GM19468 (cell line): ENCODE measurements around the gene SPTB.

Experiments
- ATAC-seq: cut with Tn5 transposase; IDR thresholded peaks from one replicate; pipeline ENCODE4 v1.9.1; 2021; ENCODE audit warnings: mild to moderate bottlenecking, moderate library complexity, moderate number of reproducible peaks; ENCODE audit not compliant: unreplicated experiment; ENCODE audit errors: extremely low read depth

SPTB gene

DNA sequence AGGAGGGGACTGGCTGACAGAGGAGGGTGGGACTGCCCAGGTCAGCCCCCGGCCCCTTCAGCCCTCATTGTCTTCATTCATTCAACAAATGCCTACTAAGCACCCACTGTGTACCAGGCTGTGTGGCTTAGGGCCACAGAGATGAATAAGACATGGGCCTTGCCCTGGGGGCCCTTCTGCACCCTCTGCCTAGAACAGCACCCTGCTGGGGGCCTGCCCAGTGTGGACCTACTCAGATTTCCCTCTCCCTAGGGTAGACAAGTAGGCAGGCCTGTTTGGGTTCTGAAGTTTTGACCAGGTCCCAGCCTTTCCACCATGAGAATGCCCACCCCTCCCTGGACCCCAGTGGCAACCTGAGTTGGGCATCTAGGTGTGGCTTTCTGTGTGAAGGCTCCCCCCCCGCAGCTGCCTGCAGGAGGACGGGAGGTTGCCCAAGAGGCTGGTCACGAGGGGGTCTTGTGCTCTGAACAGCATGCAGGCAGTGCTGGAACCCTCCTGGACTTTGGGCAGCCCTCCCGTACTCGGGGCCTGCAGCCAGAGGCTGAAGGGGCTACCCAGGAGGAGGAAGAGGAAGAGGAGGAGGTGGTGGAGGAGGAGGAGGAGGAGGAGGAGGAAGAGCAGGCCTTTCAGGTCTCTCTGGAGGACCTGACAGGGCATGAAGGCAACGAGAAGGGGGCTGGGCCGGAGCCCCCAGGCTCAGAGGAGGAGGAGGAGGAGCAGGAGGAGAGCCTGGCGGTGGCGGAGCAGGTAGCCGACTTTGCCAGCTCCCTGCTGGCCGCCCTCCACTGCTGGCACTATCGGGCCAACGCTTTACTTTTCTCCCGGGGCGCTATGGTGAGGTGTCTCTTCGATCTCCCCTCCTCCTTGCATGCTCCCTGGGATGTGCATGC lies 142.1 kb downstream of the SPTB start:
- ATAC-seq: no peak

DNA sequence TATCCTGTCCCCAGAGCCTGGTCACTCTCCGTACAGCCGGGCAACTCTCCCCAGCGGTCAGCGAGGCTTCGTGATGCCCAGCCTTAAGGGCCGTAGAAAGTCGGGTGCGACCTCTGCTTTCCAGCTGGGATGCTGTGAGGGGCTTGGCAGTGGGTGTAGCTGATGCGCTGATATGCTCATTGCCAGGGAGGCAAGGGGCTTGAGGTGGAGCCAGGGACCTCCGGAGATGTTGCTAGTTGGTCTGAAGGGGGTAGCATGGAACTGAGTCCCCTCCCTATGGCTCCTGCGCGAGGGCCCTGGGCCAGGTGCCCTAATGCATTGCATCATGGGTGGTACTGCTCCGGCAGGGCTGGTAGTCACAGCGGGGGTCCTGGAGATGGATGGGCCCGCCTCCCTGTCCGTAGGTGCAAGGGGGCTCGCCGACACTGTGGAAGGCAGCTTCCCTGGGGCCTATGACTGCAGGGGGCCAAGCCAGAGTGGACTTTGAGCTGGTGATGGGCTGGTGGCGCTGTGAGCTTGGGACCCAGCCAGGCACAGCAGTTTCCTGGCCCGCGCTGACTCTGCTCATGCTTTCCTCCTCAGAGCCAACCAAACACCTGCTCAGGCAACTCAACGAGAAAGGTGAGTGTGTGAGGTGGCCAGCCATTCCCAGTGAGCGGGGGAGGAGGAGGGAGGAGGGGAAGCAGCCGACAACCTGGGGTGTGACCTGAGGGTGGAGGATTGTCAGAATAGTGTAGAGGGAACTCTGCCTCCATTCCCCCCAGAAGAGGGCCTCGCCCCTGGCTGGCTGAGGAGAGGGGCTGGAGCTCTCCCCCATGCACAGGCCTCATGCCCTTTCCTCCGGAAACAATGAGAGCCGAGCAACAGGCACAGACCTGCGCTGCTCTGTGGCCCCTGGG lies 143.2 kb downstream of the SPTB start:
- no peak for ATAC-seq

DNA sequence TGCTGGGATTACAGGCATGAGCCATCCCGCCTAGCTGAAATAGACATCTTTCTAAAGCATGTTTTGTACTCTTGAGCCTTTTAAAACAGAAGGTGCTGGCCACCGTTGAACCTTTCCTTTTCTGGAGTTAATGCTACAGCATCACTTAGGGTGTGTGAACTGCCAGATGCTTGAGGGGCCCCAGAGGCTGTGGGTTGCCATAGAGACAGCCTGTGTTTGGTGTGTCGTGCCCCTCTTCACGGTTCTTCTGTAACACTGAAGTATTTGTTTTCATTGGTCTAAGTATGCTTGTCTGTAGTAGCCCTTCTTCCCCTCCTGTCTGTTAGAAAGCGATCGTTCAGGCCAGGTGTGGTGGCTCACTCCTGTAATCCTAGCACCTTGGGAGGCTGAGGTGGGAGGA lies 144.7 kb downstream of the SPTB start:
- ATAC-seq: no peak

DNA sequence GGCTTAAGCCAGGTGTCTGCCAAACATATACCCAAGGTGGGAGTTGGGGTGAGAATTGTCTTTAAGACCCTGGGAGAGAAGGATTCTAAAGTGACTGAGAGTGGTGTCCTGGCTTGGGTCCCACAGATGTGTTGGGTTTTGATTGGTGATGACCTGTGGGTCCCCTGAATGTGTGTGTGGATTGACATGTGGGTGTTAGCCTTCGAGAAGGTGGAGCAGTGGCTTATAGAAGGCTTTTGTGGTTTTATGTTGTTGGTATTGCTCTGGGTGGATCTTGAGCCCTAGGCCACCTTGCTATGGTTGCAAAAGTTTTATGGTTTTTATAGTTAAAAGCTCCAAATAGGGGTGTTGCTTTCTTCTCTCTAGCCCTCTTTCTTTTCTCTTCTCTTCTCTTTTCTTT lies 145.8 kb downstream of the SPTB start:
- no peak for ATAC-seq

DNA sequence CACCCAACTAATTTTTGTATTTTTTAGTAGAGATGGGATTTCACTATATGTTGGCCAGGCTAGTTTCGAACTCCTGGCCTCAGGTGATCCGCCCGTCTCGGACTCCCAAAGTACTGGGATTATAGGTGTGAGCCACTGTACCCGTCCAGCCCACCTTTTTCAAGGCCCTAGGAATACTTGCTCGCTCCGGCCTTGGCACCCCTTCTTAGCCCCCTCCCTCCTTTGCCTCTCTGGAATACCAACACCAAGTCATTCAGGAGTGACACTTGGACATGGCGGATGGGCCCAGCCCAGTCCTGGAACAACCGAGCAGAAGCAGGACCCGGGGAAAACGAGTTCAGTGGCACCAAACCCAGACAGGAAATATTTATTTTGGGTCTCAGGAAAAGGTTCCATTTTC lies 146.4 kb downstream of the SPTB start:
- no peak for ATAC-seq

DNA sequence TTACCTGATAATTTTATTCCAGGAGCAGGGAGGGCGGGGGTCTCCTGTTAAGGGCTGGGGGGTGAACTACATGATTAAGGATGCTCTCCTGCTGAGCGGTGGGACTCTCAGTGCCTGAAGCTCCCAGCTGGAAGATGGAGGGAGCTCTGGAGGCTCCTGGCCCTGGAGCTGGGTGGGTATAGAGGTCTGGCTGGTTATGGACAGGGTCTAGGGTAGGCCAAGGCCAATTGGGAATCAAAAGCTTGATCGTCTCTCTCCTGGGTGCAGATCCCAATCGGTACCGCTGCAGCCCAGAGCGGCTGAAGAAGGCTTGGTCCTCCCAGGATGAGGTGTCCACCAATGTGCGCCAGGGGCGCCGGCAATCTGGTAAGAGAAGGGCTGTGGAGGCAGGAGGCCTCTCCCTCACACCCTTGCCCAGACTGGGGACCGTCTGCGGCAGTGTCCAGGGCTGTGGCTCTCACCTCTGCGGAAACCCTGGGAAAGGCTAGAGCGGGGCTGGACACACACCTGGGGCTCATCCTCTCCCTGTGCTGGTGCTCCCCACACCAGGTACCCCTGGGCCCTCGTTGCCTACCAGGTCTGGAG lies 147.1 kb downstream of the SPTB start:
- no peak for ATAC-seq

DNA sequence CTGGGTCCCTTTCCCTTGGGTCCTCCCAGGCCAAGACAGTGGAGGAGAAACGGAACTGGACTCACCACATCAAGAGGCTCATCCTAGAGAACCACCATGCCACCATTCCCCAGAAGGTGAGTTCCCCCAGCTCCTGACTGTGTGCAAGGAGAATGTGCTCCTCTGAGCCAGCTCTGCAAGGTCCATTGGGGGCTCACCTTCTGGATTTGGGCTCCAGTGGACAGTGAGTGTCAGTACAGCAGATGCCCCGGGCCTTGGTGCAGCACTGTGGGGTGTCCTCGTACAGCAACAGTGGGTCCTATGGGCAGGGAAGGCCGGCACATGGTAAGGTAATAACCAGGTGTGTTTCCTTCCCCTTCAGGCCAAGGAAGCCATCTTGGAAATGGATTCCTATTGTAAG lies 147.6 kb downstream of the SPTB start:
- no peak for ATAC-seq

DNA sequence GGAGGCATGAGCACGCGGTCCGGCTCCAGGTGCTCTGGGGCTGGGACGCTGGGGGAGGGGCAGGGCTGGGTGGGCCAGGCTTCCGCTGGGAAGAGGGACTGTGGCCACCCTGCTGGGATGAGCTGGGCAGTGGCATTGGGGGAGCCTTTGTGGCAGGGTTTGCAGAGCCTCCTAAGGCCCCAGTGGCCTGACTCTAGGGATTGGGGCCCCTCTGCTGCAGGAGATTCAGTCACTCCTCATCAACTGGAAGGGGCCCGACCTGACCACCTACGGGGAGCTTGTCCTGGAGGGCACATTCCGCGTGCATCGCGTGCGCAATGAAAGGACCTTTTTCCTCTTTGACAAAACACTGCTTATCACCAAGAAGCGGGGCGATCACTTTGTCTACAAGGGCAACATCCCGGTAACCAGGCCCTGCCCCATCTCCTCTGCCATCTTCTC lies 148.5 kb downstream of the SPTB start:
- no peak for ATAC-seq

DNA sequence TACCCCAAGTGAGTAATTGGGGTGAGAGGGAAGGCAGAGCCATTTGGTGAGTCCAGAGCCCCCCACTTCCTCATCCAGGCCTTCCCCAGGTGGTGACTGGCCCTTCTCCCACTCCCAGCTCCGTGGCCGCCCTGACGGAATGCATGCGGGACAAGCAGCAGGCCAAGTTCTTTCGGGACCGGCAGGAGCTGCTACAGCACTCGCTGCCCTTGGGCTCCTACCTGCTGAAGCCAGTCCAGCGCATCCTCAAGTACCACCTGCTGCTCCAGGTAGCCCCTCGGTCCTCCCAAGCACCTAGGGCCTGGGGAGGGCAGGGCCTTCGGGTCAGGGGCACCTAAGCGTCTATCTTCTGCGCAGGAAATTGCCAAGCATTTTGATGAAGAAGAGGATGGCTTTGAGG lies 149.0 kb downstream of the SPTB start:
- ATAC-seq: no peak

DNA sequence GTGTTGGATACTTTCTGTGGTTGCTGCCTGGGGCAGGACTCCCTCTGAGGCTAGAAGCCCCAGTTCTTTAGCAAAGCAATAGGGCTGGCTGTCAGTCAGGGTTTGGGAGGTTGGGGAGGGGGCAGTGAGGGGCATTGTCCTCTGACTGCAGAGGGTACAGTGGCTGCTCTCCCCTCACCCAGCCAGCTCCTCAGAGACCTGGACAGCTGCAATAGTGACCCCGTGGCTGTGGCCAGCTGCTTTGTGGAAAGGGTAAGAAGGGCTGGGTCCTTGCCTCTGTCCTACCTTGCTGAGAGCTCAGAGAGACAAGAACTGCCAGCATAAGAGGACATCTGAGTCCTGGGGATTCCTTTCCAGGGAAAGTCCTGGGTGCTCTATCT lies 149.7 kb downstream of the SPTB start:
- ATAC-seq: no peak

DNA sequence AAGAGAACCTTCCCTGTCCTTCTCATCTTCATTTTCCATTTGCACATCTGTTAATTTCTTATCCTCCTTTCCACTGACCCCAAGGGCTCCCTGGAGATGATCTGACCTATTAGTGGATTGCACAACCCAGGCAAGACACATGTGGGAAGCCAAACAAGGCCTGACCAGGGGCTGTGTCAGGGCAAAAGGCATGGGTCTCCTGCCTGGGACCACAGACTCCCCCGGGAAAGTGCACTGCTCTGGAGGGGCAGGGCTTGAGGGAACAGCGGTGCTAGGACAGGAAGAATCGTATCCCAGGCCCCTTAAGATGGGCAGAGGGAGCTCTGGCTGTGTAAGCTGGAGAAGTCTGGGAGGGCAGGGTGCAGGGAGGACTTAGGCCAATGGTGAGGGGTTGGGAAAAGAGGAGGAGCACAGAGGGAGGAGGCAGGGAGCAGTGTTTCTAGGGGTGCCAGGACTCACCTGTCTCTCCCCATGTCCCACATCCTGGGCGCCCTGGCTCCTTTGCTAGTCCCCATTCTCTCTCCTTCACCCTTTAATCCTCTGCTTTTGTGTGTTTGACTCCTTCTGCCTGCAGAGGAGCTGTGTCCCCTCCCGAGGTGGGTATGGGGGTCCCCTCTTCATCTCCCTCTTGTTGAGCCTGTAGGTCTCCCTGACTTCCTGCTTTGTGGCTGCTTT lies 150.2 kb downstream of the SPTB start:
- ATAC-seq: no peak

DNA sequence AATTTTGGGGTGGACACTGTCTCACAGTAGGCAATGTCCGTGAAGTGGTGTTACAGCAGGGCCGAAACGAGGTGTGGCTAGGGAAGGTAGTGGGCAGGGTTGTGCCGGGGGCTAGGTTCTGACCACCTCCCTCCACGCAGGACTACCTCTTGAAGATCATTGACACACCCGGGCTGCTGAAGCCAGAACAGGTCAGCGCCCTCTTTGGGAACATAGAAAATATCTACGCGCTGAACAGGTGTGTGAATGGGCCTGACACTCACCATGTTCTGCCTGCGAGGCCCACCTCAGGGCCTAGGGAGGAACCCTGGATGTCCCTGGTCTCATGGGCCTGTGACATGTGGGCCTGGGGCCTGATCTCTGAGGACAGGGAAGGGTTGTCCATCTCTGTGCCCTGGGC lies 150.9 kb downstream of the SPTB start:
- ATAC-seq: no peak

DNA sequence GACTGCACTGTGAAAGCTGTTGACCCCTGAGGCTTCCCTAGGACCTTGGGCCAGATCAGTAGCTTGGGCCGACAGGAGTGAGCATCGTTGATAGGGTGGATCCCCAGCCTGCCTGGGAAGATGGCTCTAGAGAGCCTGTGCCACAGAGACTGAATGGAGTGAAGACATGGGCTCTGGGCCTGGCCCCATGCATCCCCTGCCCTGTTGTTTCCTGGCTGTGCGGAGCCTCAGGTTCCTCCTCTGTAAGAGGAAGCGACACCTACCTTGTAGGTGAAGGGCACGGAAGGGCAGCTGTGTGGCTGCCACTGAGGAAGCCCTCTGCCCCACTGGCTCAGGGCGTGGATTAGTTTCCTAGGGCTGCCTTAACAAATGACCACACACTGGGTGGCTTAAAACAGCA lies 151.6 kb downstream of the SPTB start:
- ATAC-seq: no peak

DNA sequence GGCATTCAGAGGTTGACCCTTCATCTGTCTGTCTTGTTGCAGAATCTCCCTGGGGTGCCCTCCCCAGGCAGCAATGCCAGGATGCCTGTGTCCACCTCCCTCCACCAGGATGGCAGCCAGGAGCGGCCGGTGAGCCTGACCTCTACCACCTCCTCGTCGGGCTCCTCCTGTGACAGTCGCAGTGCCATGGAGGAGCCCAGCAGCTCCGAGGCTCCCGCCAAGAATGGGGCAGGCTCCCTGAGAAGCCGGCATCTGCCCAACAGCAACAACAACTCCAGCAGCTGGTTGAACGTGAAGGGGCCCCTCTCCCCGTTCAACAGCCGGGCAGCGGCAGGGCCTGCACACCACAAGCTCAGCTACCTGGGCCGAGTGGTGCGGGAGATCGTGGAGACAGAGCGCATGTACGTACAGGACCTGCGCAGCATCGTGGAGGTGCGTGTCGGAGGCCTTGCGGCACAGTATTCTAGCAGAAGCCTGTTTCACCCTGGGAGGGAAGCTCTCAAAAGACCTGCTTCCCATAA lies 152.1 kb downstream of the SPTB start:
- ATAC-seq: no peak

DNA sequence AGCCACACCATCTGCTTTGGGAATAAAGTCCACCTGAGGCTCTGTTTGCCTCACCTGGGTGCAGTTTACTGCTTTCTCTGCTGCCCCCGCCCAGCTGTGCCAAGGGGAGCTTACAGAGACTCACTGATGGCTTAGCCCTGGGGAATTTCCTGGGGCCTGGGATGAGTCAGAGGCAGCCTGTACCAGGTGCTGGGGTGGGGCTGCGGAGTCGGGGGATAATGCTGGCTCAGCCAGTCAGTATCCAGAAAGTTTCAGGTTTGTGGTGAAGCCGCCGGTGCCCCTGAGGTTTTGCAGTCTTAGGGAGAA lies 153.2 kb downstream of the SPTB start:
- no peak for ATAC-seq

DNA sequence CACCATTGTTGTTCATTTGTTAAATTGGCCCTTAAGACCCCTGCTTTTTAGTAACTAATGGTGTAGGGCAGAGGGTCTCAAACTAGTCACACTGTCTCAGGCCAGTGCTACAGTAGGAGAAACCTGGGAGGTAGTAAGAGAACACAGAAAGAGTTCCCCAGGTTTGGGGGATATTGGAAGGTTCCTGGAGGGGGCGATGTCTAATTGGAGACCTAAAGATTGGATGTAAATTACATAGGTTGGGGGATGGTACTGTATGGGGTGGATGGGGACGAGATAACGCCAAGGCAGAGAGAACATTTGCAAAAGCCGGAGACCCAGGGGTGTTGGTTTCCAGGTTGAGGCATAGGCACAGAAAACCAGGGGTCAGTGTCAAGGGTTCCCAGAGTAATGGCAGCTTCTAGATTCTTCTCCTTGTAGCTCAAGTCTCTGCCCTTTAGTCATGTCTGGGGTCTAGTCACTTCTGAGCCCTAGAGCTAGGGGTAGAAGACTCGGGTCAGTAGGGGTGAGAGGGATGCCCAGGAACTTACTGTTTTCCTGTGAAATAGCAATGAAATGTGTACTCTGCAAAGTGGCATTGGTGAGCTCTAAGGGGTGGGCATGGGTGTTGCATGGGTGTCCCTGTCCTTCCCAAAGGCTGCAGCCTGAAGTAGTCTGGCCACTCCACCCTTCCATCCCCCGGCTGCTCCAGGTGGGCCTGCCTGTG lies 153.7 kb downstream of the SPTB start:
- ATAC-seq: no peak

DNA sequence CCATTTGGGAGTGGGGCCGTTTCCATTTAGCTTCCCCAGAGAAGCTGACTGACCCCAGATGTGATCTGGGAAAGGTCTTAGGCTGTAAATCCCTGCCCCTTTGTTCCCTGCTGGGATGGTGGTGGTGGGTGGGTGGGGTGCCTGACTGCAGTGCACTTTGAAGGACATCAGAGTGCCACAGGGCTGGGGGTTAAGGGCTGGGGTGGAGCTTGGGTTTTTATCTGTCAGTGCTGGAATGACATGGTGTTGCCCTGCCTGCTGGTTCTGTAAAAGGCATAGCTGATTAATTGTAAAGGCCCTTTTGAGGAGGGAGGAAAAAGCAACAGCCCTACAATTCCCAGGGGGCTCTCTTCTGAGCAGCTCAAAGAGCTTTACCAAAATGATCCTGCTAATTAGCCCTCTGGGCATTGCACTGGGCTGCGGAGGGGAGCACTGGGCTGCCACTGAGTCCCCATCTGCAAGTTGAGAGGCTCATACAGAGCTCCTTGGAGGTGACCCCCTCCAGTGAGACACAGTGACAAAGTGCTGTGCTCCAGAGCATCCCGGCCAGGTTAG lies 154.4 kb downstream of the SPTB start:
- no peak for ATAC-seq

DNA sequence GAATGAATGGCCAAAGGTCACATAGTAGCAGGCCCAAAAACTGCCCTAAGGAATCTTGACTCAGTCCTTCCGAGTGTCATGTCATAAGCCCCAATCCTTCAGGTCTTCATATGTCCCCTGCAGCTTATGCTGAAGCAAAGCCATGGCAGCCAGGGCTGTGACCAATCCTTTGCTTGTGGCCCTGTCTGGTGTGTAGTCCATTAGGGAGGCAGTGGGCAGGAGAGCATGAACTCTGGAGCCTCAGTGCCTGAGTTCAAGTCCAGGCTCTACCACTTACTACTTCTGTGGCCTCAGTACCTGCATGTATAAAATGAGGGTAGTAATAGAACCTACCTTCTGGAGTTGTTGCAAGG lies 155.2 kb downstream of the SPTB start:
- ATAC-seq: no peak

DNA sequence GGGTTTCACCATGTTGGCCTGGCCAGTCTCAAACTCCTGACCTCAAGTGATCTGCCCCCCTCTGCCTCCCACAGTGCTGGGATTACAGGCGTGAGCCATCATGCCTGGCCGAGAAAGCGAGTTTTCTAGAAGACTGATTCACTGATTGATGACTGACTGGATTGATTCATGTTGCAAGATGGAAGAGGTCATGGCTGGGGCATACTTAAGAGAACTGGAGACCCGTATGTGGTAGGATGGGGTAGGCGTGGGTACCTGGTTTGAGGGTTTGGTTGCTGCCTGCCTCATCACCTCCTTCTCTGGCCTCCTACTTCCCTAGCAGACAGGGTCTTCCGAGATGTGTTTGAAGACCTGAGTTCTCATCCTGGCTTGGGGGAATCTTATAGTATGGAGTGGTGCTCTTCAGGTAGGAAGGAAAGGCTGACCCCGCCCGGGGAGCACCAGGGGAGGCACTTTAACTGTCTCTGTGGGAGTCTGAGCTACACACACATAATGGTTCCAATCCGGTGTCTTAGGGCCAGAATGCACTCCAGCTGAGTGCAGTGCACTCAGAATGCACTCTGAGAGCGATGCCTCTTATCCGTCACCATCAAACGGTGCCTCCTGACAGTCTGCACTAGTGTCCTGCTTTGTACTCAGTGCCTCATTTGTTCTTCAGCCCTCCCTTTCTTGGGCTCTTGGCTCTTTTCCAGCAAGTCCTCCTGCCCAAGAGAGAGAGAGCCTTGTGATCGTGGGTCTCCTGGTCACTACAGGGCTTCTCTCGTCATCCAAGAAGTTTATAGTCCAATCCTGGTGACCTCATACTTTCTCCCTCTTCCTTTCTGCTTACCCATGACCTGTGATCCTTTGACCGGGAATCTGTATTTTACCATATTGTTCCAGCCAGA lies 155.8 kb downstream of the SPTB start:
- no peak for ATAC-seq
